Anterior cingulate cortex (tissue), 58 donors: ENCODE results near the gene GLT6D1.
"Not testable (repeated sequence)": the region's sequence is repeated elsewhere in the genome, so short reads cannot be mapped to it uniquely, and the experiment has no call there.

Experiments used
- DNase-seq, 58 donors: peaks; one replicate each; lab custom pipeline; 2025; lab: John Stamatoyannopoulos, UW

GLT6D1 gene, protein sequence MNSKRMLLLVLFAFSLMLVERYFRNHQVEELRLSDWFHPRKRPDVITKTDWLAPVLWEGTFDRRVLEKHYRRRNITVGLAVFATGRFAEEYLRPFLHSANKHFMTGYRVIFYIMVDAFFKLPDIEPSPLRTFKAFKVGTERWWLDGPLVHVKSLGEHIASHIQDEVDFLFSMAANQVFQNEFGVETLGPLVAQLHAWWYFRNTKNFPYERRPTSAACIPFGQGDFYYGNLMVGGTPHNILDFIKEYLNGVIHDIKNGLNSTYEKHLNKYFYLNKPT

GRCh38 chr9:135639196-135639595 lies at the start of gene GLT6D1:
Gene GLT6D1, minus strand, starts transcription at chr9:135639540. Its CDS starts 353 bp downstream, at chr9:135639187.
- DNase-seq = no peak

DNA sequence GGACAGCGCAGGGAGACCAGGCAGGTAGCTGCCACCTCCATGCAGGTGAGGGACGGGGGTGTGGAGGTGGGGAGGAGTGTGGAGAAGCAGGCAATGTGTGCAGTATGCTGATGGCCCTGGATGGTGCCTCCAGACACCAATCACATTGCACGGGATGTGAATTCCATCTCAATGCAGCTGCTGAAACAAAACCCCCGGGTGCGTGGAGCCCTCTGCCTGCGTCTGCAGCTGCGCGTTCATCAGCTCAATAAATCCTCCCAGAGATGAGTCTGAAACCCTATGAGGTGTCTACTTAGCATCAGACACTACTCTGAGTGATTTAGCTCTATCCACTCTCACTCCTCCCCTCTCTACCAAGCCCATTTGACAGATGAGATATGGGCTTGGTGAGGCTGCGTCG lies 49.7 kb upstream of the GLT6D1 start:
- peak in 5 of 58 donors; percentile 5 to 26 (median 16) for DNase-seq

GRCh38 chr9:135687216-135687615 lies 47.9 kb upstream of the GLT6D1 start:
- DNase-seq = no peak

DNA sequence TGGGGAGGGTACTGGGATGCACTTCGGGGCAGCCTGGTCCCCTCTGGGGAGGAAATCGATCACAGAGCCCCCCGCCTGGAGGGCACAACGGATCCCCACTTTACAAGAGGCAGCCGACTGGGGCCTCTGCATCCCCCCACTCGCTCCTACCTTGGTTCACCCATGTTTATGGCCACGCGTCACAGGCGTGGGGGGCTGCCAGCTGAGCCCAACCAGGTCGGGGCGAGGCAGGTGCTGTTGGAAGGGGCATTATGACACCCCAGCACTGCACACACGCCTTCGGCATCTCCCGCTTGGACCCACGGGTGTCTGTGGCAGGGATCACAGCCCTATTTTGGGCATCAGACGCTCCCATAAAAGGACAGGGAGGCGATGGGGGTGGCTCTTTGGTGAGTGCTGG lies 45.4 kb upstream of the GLT6D1 start:
- no peak for DNase-seq

GRCh38 chr9:135683401-135684034 lies 44.2 kb upstream of the GLT6D1 start:
- no peak for DNase-seq

- DNase-seq = no peak
These were observed 41.8 kb upstream of the GLT6D1 start for GRCh38 chr9:135681161-135681560.

- no peak for DNase-seq
These were observed 40.7 kb upstream of the GLT6D1 start for GRCh38 chr9:135680056-135680455.

- DNase-seq = no peak
These were observed 39.1 kb upstream of the GLT6D1 start for GRCh38 chr9:135678236-135679017.

- DNase-seq = no peak
These were observed 38.4 kb upstream of the GLT6D1 start for GRCh38 chr9:135677641-135678168.

GRCh38 chr9:135676891-135677290 lies 37.6 kb upstream of the GLT6D1 start:
- no peak for DNase-seq

DNA sequence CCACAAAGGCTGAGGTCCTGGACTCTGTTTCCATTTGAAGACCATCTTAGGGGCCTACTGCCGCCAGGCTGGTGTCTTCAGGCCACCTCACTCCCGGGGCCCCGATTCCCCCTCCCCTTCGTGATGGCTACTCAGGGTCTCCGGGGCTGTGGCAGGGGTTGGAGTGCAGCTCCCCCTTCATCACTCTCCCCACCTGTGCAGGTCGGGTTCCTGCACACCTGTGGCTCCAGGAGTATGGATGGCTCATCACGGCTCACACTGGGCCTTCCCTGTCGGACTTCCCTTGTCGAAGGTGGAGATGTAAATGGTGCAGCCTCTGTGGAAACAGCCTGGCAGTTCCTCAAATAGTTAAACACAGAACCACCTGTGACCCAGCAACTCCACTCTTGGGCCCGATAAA lies 35.6 kb upstream of the GLT6D1 start:
- no peak for DNase-seq

DNA sequence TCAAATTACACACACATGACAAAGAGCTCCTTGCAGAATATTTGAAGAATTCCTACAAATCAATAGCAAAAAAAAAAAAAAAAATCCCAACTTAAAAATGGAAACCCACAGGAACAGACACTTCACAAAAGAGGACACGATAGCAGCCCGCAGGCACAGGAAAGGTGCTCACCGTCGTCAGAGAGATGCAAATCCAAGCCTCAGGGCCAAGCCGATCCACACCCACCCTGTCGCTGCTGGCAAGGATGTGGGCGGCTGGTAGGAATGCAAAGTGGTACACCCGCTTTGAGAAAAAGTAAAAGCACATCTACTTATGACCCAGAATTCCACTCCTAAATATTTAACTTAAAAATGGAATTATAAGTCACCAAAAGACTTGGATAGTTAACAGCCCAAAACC lies 34.6 kb upstream of the GLT6D1 start:
- DNase-seq = no peak

GRCh38 chr9:135672786-135673185 lies 33.4 kb upstream of the GLT6D1 start:
- DNase-seq = not testable (repeated sequence)

DNA sequence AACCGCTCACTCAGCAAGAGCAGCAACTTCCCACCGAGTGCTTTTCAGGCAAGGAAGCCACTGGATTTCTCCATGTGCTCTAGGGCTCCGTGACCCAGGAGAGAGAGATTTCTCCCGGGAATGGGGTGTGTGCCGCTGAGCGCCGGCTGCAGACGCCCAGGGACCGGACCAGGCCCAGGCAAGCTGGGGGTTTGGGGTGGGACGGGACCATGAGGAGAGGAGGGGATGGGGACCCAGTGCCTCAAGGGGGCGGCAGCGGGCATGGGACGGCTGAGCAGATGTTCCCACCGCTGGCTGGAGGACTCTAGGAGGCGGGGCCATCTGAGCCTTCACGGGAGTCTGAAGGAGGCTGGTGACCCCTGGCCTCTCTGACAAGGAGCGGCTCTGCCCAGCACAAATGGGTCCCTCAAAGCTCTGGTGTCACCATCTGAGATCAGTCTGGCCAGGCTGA lies 32.3 kb upstream of the GLT6D1 start:
- no peak for DNase-seq

DNA sequence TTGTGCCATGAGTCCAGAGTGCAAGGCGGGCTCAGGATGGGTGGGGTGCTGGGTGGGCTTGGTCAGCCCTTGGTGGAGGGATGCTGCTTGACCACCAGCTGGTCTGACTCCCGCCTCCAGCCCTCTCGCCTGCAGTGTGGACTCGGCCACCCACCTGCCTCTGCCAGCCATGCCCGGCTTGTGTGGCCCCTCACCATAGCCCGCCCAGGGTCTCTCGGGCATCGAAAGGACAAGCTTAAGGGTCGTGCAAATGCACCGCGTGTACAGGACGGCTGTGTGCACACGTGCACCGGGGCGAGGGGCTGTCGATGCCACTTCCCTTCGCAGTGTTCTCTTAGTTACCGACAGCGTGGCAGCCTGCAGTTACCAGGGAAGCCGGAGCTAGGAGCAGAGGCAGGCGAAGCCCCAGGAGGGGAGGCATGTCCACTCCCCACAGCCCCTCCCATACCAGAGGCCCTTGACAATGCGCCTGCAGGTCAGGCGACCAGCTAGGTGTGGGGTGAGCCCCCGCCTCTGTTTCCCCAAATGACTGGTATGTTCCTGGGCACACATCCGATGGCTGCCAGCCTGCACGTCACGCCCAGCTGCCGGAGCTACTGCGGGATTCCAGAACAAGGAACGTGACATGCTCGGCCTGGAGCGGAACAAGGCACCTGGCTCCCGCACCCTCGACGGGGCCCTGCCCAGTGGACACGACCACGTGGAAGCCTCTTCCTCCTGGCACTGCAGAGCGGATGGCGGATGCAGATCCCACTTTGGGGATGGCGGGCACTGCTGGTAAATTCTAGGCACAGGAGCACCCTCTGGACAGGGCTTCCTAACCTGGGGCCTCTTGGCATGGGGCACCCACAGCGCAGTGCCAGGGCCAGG lies 31.6 kb upstream of the GLT6D1 start:
- no peak for DNase-seq

GRCh38 chr9:135669616-135670285 lies 30.4 kb upstream of the GLT6D1 start:
- DNase-seq = no peak

- DNase-seq = not testable (repeated sequence)
These were observed 29.7 kb upstream of the GLT6D1 start for GRCh38 chr9:135669018-135669417.

- peak in 13 of 58 donors; percentile 4 to 51 (median 22) for DNase-seq
These were observed 28.2 kb upstream of the GLT6D1 start for GRCh38 chr9:135667463-135668001.
